GM15510 (cell line): ENCODE results near the gene CNOT11.

Source experiments
- POLR2A ChIP-seq: IDR thresholded peaks from 3 replicates; pipeline ENCODE4 v1.6.1; 2011; ENCODE audit warnings: borderline replicate concordance; ENCODE audit not compliant: insufficient read length; ENCODE audit errors: extremely low read depth

CNOT11 gene

GRCh38 chr2:101272045-101272784 is 19.5 kb downstream of the CNOT11 start:
- no peak for TF ChIP-seq POLR2A

GRCh38 chr2:101273056-101273455 is 20.4 kb downstream of the CNOT11 start:
- TF ChIP-seq POLR2A: no peak

GRCh38 chr2:101274142-101274541 is 21.5 kb downstream of the CNOT11 start:
- TF ChIP-seq POLR2A: no peak

- TF ChIP-seq POLR2A: no peak
Observed at GRCh38 chr2:101277111-101277510, 24.4 kb downstream of the CNOT11 start.

- no peak for TF ChIP-seq POLR2A
Observed at GRCh38 chr2:101278925-101279324, 26.2 kb downstream of the CNOT11 start.

- TF ChIP-seq POLR2A: no peak
Observed at GRCh38 chr2:101281482-101281881, 28.8 kb downstream of the CNOT11 start.

GRCh38 chr2:101282980-101283379 is 30.3 kb downstream of the CNOT11 start:
- TF ChIP-seq POLR2A: no peak

GRCh38 chr2:101286684-101287083 is 34.0 kb downstream of the CNOT11 start:
- no peak for TF ChIP-seq POLR2A

- no peak for TF ChIP-seq POLR2A
Observed at GRCh38 chr2:101287303-101287702, 34.6 kb downstream of the CNOT11 start.

- no peak for TF ChIP-seq POLR2A
Observed at GRCh38 chr2:101290711-101291110, 38.0 kb downstream of the CNOT11 start.

- no peak for TF ChIP-seq POLR2A
Observed at GRCh38 chr2:101291973-101292372, 39.3 kb downstream of the CNOT11 start.

- no peak for TF ChIP-seq POLR2A
Observed at GRCh38 chr2:101293544-101293943, 40.9 kb downstream of the CNOT11 start.

- TF ChIP-seq POLR2A: no peak
Observed at GRCh38 chr2:101294861-101295260, 42.2 kb downstream of the CNOT11 start.

GRCh38 chr2:101295895-101296294 is 43.2 kb downstream of the CNOT11 start:
- no peak for TF ChIP-seq POLR2A

- TF ChIP-seq POLR2A: no peak
Observed at GRCh38 chr2:101296371-101296770, 43.7 kb downstream of the CNOT11 start.

- TF ChIP-seq POLR2A: no peak
Observed at GRCh38 chr2:101297383-101297782, 44.7 kb downstream of the CNOT11 start.
